HEK293 (cell line): ENCODE data around the gene PTGER1.

Source experiments
- EGR2 ChIP-seq: fragments of 450-650 bp; formaldehyde crosslinking; IDR thresholded peaks from 2 replicates; pipeline ENCODE4 v1.5.1; 2016; ENCODE audit warnings: low read depth, missing biosample characterization, missing genetic modification characterization
- GLIS2 ChIP-seq: fragments of 450-650 bp; formaldehyde crosslinking; IDR thresholded peaks from 2 replicates; pipeline ENCODE4 v1.5.1; 2016; ENCODE audit warnings: missing biosample characterization, missing genetic modification characterization
- IKZF3 ChIP-seq: fragments of 450-650 bp; IDR thresholded peaks from 2 replicates; pipeline ENCODE4 v1.5.0; 2018; ENCODE audit warnings: missing biosample characterization, mild to moderate bottlenecking, missing genetic modification characterization, moderate library complexity
- INSM2 ChIP-seq: fragments of 450-650 bp; formaldehyde crosslinking; IDR thresholded peaks from 2 replicates; pipeline ENCODE4 v1.5.1; 2016; ENCODE audit warnings: missing biosample characterization, missing genetic modification characterization
- KLF1 ChIP-seq: fragments of 450-650 bp; formaldehyde crosslinking; IDR thresholded peaks from 2 replicates; pipeline ENCODE4 v1.5.1; 2016; ENCODE audit warnings: missing biosample characterization, missing genetic modification characterization
- KLF10 ChIP-seq: fragments of 450-650 bp; IDR thresholded peaks from 2 replicates; pipeline ENCODE4 v1.5.1; 2018; ENCODE audit warnings: missing biosample characterization, mild to moderate bottlenecking, missing genetic modification characterization
- KLF8 ChIP-seq: fragments of 450-650 bp; formaldehyde crosslinking; IDR thresholded peaks from 2 replicates; pipeline ENCODE4 v1.5.1; 2016; ENCODE audit warnings: missing biosample characterization, missing genetic modification characterization
- KLF9 ChIP-seq: fragments of 450-650 bp; formaldehyde crosslinking; IDR thresholded peaks from 2 replicates; pipeline ENCODE4 v1.5.1; 2016; ENCODE audit warnings: missing biosample characterization, missing genetic modification characterization, low read depth
- SP3 ChIP-seq: fragments of 450-650 bp; formaldehyde crosslinking; IDR thresholded peaks from 2 replicates; pipeline ENCODE4 v1.5.1; 2016; ENCODE audit warnings: missing biosample characterization, missing genetic modification characterization
- SP7 ChIP-seq: fragments of 450-650 bp; formaldehyde crosslinking; IDR thresholded peaks from 2 replicates; pipeline ENCODE4 v1.5.1; 2016; ENCODE audit warnings: missing biosample characterization, missing genetic modification characterization
- ZBTB10 ChIP-seq: fragments of 450-650 bp; formaldehyde crosslinking; IDR thresholded peaks from 2 replicates; pipeline ENCODE4 v1.5.1; 2016; ENCODE audit warnings: missing biosample characterization, missing genetic modification characterization
- ZBTB17 ChIP-seq: fragments of 450-650 bp; formaldehyde crosslinking; IDR thresholded peaks from 2 replicates; pipeline ENCODE4 v1.5.1; 2016; ENCODE audit warnings: missing biosample characterization, missing genetic modification characterization
- ZBTB21 ChIP-seq: fragments of 450-650 bp; formaldehyde crosslinking; IDR thresholded peaks from 2 replicates; pipeline ENCODE4 v1.5.1; 2017; ENCODE audit warnings: missing biosample characterization, missing genetic modification characterization
- ZBTB7A ChIP-seq: fragments of 450-650 bp; formaldehyde crosslinking; IDR thresholded peaks from 2 replicates; pipeline ENCODE4 v1.5.1; 2016; ENCODE audit warnings: low read depth, missing biosample characterization, missing genetic modification characterization
- ZEB2 ChIP-seq: fragments of 450-650 bp; formaldehyde crosslinking; IDR thresholded peaks from 2 replicates; pipeline ENCODE4 v1.5.1; 2016; ENCODE audit warnings: missing biosample characterization, missing genetic modification characterization
- ZFP37 ChIP-seq: fragments of 450-650 bp; formaldehyde crosslinking; IDR thresholded peaks from 2 replicates; pipeline ENCODE4 v1.5.1; 2016; ENCODE audit warnings: missing biosample characterization, missing genetic modification characterization
- ZIC2 ChIP-seq: fragments of 450-650 bp; formaldehyde crosslinking; IDR thresholded peaks from 2 replicates; pipeline ENCODE4 v1.5.1; 2016; ENCODE audit warnings: missing biosample characterization, missing genetic modification characterization
- ZNF155 ChIP-seq: fragments of 450-650 bp; formaldehyde crosslinking; IDR thresholded peaks from 2 replicates; pipeline ENCODE4 v1.5.1; 2016; ENCODE audit warnings: missing biosample characterization, missing genetic modification characterization
- ZNF24 ChIP-seq: fragments of 450-650 bp; formaldehyde crosslinking; IDR thresholded peaks from 2 replicates; pipeline ENCODE4 v1.5.1; 2016; ENCODE audit warnings: missing biosample characterization, missing genetic modification characterization
- ZNF335 ChIP-seq: fragments of 450-650 bp; formaldehyde crosslinking; conservative IDR thresholded peaks from 2 replicates; pipeline ENCODE4 v1.5.1; 2016; ENCODE audit warnings: missing biosample characterization, missing genetic modification characterization
- ZNF391 ChIP-seq: fragments of 450-650 bp; formaldehyde crosslinking; IDR thresholded peaks from 2 replicates; pipeline ENCODE4 v1.5.1; 2016; ENCODE audit warnings: low read depth, missing biosample characterization, missing genetic modification characterization, borderline replicate concordance
- ZNF560 ChIP-seq: fragments of 450-650 bp; formaldehyde crosslinking; IDR thresholded peaks from 2 replicates; pipeline ENCODE4 v1.5.1; 2017; ENCODE audit warnings: missing biosample characterization, missing genetic modification characterization, borderline replicate concordance
- ZNF561 ChIP-seq: fragments of 450-650 bp; IDR thresholded peaks from 2 replicates; pipeline ENCODE4 v1.5.1; 2018; ENCODE audit warnings: missing biosample characterization, missing genetic modification characterization, borderline replicate concordance
- ZNF624 ChIP-seq: fragments of 450-650 bp; formaldehyde crosslinking; IDR thresholded peaks from 2 replicates; pipeline ENCODE4 v1.5.1; 2017; ENCODE audit warnings: missing biosample characterization, missing genetic modification characterization
- ZNF629 ChIP-seq: fragments of 450-650 bp; formaldehyde crosslinking; IDR thresholded peaks from 2 replicates; pipeline ENCODE4 v1.5.1; 2017; ENCODE audit warnings: missing biosample characterization, missing genetic modification characterization
- ZNF777 ChIP-seq: fragments of 450-650 bp; formaldehyde crosslinking; IDR thresholded peaks from 2 replicates; pipeline ENCODE4 v1.5.1; 2017; ENCODE audit warnings: missing biosample characterization, missing genetic modification characterization, borderline replicate concordance
- ZNF843 ChIP-seq: fragments of 450-650 bp; formaldehyde crosslinking; IDR thresholded peaks from 2 replicates; pipeline ENCODE4 v1.5.1; 2016; ENCODE audit warnings: missing biosample characterization, missing genetic modification characterization
- TF ChIP-seq, protein P1 (sequence below): fragments of 450-650 bp; formaldehyde crosslinking; IDR thresholded peaks from 2 replicates; pipeline ENCODE4 v1.5.1; 2016; ENCODE audit warnings: missing biosample characterization, missing genetic modification characterization
- TF ChIP-seq, protein P2 (sequence below): fragments of 450-650 bp; formaldehyde crosslinking; IDR thresholded peaks from 2 replicates; pipeline ENCODE4 v1.5.1; 2016; ENCODE audit warnings: missing biosample characterization, missing genetic modification characterization
- TF ChIP-seq, protein P3 (sequence below): fragments of 450-650 bp; formaldehyde crosslinking; IDR thresholded peaks from 2 replicates; pipeline ENCODE4 v1.5.1; 2016; ENCODE audit warnings: missing biosample characterization, missing genetic modification characterization

Gene PTGER1

DNA sequence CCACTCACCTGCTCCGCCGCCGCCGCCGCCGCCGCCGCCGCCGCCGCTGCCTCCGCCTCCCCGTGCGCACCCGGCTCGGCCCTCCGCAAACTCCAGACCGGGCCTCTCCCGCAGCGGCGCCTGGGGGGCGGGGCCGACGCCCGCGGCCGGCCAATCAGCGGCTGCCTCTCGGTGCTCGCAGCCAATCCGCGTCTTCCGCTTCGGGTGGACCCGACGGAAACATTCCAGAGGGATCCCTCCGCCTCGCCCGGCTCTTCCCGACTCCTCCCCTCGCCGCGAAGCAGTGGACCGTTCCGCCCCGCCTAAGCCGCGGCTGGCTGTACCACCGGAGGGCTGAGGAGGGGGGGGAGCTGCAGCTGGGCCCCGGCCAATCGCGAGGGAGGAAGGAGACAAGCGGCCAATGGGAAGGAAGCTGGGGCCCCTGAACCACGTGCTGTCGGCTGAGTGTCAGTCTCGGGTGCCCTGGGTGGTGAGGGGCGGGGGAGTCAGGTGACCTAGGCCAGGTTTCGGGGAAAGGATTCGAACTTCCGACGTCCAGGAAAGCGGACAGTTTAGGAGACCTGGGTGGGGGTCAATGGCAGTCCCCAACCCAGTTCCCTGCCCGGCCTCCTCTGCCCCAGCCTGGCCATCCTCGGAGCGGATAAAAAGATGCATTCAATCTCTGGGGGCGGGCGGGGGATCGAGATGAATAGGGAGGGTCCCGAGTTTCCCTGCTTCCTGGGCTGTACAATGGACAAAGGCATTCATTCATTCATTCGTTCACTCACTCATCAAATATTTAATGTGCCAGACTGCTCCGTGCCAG, 21.1 kb upstream of the PTGER1 start, which contains the start of gene GIPC1 (continued):
- TF ChIP-seq, protein P1, sequence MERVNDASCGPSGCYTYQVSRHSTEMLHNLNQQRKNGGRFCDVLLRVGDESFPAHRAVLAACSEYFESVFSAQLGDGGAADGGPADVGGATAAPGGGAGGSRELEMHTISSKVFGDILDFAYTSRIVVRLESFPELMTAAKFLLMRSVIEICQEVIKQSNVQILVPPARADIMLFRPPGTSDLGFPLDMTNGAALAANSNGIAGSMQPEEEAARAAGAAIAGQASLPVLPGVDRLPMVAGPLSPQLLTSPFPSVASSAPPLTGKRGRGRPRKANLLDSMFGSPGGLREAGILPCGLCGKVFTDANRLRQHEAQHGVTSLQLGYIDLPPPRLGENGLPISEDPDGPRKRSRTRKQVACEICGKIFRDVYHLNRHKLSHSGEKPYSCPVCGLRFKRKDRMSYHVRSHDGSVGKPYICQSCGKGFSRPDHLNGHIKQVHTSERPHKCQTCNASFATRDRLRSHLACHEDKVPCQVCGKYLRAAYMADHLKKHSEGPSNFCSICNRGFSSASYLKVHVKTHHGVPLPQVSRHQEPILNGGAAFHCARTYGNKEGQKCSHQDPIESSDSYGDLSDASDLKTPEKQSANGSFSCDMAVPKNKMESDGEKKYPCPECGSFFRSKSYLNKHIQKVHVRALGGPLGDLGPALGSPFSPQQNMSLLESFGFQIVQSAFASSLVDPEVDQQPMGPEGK (tag by site-specific recombination), result peak; percentile 92
- peak; percentile 74; the same call in 1 of the 2 replicates for TF ChIP-seq ZNF777 (tag by site-specific recombination)
- peak; percentile 85; the same call in 1 of the 2 replicates for TF ChIP-seq ZNF561
- TF ChIP-seq ZNF629 (tag by site-specific recombination), result peak; percentile 75
- TF ChIP-seq ZNF560 (tag by site-specific recombination), result no peak
- TF ChIP-seq ZBTB21 (tag by site-specific recombination), result peak; percentile 45
- TF ChIP-seq ZNF843 (tag by site-specific recombination), result 0 out of 2 replicates have a peak, but pooled peaks have one; percentile 29
- peak; percentile 97 for TF ChIP-seq INSM2 (tag by site-specific recombination)
- TF ChIP-seq SP3, result peak; percentile 79
- peak; percentile 61 for TF ChIP-seq KLF1
- peak; percentile 83 for TF ChIP-seq ZNF24 (tag by site-specific recombination)
- TF ChIP-seq ZFP37, result no peak
- peak; percentile 77; the same call in 1 of the 2 replicates for TF ChIP-seq ZNF391 (tag by site-specific recombination)
- TF ChIP-seq ZBTB7A (tag by site-specific recombination), result 0 out of 2 replicates have a peak, but pooled peaks have one; percentile 63
- TF ChIP-seq ZBTB10 (tag by site-specific recombination), result peak; percentile 70
- TF ChIP-seq GLIS2 (tag by site-specific recombination), result peak; percentile 72
- TF ChIP-seq ZNF624 (tag by site-specific recombination), result no peak
- peak; percentile 77; the same call in 1 of the 2 replicates for TF ChIP-seq SP7 (tag by site-specific recombination)
- peak; percentile 64 for TF ChIP-seq KLF9 (tag by site-specific recombination)
- TF ChIP-seq, protein P2, sequence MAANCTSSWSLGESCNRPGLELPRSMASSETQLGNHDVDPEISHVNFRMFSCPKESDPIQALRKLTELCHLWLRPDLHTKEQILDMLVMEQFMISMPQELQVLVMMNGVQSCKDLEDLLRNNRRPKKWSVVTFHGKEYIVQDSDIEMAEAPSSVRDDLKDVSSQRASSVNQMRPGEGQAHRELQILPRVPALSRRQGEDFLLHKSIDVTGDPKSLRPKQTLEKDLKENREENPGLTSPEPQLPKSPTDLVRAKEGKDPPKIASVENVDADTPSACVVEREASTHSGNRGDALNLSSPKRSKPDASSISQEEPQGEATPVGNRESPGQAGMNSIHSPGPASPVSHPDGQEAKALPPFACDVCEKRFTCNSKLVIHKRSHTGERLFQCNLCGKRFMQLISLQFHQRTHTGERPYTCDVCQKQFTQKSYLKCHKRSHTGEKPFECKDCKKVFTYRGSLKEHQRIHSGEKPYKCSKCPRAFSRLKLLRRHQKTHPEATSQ (tag by site-specific recombination), result peak; percentile 96; the same call in 1 of the 2 replicates
- TF ChIP-seq IKZF3 (tag by site-specific recombination), result peak; percentile 100
- TF ChIP-seq ZIC2 (tag by site-specific recombination), result peak; percentile 47; the same call in 1 of the 2 replicates
- TF ChIP-seq EGR2 (tag by site-specific recombination), result 0 out of 2 replicates have a peak, but pooled peaks have one; percentile 39
- peak; percentile 72 for TF ChIP-seq ZBTB17 (tag by site-specific recombination)
- peak; percentile 20; the same call in 1 of the 2 replicates for TF ChIP-seq ZNF335 (tag by site-specific recombination)
- peak; percentile 92 for TF ChIP-seq KLF8 (tag by site-specific recombination)
- TF ChIP-seq ZNF155, result no peak
- peak; percentile 85; the same call in 1 of the 2 replicates for TF ChIP-seq KLF10 (tag by site-specific recombination)
- peak; percentile 94 for TF ChIP-seq ZEB2 (tag by site-specific recombination)
- TF ChIP-seq, protein P3, sequence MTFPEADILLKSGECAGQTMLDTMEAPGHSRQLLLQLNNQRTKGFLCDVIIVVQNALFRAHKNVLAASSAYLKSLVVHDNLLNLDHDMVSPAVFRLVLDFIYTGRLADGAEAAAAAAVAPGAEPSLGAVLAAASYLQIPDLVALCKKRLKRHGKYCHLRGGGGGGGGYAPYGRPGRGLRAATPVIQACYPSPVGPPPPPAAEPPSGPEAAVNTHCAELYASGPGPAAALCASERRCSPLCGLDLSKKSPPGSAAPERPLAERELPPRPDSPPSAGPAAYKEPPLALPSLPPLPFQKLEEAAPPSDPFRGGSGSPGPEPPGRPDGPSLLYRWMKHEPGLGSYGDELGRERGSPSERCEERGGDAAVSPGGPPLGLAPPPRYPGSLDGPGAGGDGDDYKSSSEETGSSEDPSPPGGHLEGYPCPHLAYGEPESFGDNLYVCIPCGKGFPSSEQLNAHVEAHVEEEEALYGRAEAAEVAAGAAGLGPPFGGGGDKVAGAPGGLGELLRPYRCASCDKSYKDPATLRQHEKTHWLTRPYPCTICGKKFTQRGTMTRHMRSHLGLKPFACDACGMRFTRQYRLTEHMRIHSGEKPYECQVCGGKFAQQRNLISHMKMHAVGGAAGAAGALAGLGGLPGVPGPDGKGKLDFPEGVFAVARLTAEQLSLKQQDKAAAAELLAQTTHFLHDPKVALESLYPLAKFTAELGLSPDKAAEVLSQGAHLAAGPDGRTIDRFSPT (tag by site-specific recombination), result peak; percentile 97
